HG02763 (cell line): ENCODE data around the gene ZBTB2.
"Not testable (repeated sequence)": the region's sequence is repeated elsewhere in the genome, so short reads cannot be mapped to it uniquely, and the experiment has no call there.

ENCODE experiments used
- ATAC-seq: cut with Tn5 transposase; IDR thresholded peaks from one replicate; pipeline ENCODE4 v1.9.1; 2021; ENCODE audit warnings: mild to moderate bottlenecking, moderate library complexity; ENCODE audit not compliant: unreplicated experiment

Gene ZBTB2

GRCh38 chr6:151374036-151374683 is 17.2 kb downstream of the ZBTB2 start:
- ATAC-seq, result no peak

GRCh38 chr6:151372164-151372563 is 19.2 kb downstream of the ZBTB2 start:
- ATAC-seq, result no peak

- no peak for ATAC-seq
Observed at GRCh38 chr6:151370509-151371078, 20.8 kb downstream of the ZBTB2 start.

- ATAC-seq, result no peak
Observed at GRCh38 chr6:151365233-151365632, 26.1 kb downstream of the ZBTB2 start.

- ATAC-seq, result no peak
Observed at GRCh38 chr6:151359486-151359885, 31.9 kb downstream of the ZBTB2 start.

- no peak for ATAC-seq
Observed at GRCh38 chr6:151358475-151358874, 32.9 kb downstream of the ZBTB2 start.

- no peak for ATAC-seq
Observed at GRCh38 chr6:151357758-151358436, 33.5 kb downstream of the ZBTB2 start.

GRCh38 chr6:151356983-151357382 is 34.4 kb downstream of the ZBTB2 start:
- not testable (repeated sequence) for ATAC-seq

GRCh38 chr6:151353795-151354194 is 37.6 kb downstream of the ZBTB2 start:
- no peak for ATAC-seq

GRCh38 chr6:151352410-151353396 is 38.7 kb downstream of the ZBTB2 start:
- no peak for ATAC-seq

- ATAC-seq, result no peak
Observed at GRCh38 chr6:151351731-151352130, 39.6 kb downstream of the ZBTB2 start.

GRCh38 chr6:151351146-151351700 is 40.1 kb downstream of the ZBTB2 start:
- ATAC-seq, result no peak

- no peak for ATAC-seq
Observed at GRCh38 chr6:151350442-151351145, 40.8 kb downstream of the ZBTB2 start.

- no peak for ATAC-seq
Observed at GRCh38 chr6:151349651-151350270, 41.6 kb downstream of the ZBTB2 start.

- ATAC-seq, result not testable (repeated sequence)
Observed at GRCh38 chr6:151342750-151343149, 48.6 kb downstream of the ZBTB2 start.

GRCh38 chr6:151341476-151342195 is 49.7 kb downstream of the ZBTB2 start:
- ATAC-seq, result no peak

- no peak for ATAC-seq
Observed at GRCh38 chr6:151340219-151340978, 51.0 kb downstream of the ZBTB2 start.

- no peak for ATAC-seq
Observed at GRCh38 chr6:151339369-151339768, 52.0 kb downstream of the ZBTB2 start.
